ENCODE measurements around the gene ARSA.

DNA sequence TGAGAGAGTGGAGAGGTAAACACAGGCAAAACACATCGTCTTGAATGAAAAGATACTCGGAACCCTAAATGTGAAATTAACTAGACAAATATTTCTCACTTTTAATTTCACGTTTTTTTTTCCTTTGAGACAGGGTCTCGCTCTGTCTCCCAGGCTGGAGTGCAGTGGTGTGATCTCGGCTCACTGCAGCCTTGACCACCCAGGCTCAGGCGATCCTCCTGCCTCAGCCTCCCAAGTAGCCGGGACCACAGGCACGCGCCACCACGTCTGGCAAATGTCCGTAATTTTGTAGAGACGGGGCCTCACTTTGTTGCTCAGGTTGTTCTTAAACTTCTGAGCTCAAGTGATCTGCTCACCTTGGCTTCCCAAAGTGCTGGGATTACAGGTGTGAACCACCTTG lies 37.3 kb upstream of the ARSA start:
- TF ChIP-seq, protein P1, sequence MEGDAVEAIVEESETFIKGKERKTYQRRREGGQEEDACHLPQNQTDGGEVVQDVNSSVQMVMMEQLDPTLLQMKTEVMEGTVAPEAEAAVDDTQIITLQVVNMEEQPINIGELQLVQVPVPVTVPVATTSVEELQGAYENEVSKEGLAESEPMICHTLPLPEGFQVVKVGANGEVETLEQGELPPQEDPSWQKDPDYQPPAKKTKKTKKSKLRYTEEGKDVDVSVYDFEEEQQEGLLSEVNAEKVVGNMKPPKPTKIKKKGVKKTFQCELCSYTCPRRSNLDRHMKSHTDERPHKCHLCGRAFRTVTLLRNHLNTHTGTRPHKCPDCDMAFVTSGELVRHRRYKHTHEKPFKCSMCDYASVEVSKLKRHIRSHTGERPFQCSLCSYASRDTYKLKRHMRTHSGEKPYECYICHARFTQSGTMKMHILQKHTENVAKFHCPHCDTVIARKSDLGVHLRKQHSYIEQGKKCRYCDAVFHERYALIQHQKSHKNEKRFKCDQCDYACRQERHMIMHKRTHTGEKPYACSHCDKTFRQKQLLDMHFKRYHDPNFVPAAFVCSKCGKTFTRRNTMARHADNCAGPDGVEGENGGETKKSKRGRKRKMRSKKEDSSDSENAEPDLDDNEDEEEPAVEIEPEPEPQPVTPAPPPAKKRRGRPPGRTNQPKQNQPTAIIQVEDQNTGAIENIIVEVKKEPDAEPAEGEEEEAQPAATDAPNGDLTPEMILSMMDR (IDR thresholded peaks at IDR 0.05) = no peak
- TF ChIP-seq POLR2AphosphoS5 (IDR thresholded peaks at IDR 0.05; ENCODE audit: insufficient read depth in 1 of 2, low read depth in 1 of 2) (no peak), POLR2A (IDR thresholded peaks at IDR 0.05) (no peak)
